GM21619 (cell line): ENCODE results near the gene ARID1B.

ENCODE experiments used
- ATAC-seq: cut with Tn5 transposase; IDR thresholded peaks from one replicate; pipeline ENCODE4 v1.9.1; 2021; ENCODE audit not compliant: unreplicated experiment

Gene ARID1B

DNA sequence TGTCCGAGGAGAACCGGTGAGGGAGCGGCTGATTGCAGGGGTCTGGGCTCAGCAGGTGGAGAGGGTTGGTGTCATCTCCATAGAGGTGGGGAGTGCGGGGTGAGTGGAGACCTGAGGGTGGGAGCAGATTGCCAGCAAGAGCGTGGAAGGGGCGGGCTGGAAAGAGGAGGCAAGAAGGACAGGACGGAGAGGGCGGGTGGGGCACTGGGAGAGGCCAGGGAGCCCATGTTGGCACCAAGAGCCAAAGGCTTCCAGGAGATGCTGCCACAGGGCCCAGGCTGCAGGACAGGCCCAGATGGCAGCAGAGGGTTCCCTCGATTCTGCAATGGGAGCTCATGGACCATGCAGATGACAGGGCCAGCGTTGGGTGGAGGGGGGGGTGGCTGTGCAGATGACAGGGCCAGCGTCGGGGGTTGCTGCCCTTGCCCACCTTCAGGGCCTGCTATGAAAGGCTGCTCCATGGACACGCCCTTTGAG is 440.8 kb downstream of the ARID1B start:
- ATAC-seq, result no peak

DNA sequence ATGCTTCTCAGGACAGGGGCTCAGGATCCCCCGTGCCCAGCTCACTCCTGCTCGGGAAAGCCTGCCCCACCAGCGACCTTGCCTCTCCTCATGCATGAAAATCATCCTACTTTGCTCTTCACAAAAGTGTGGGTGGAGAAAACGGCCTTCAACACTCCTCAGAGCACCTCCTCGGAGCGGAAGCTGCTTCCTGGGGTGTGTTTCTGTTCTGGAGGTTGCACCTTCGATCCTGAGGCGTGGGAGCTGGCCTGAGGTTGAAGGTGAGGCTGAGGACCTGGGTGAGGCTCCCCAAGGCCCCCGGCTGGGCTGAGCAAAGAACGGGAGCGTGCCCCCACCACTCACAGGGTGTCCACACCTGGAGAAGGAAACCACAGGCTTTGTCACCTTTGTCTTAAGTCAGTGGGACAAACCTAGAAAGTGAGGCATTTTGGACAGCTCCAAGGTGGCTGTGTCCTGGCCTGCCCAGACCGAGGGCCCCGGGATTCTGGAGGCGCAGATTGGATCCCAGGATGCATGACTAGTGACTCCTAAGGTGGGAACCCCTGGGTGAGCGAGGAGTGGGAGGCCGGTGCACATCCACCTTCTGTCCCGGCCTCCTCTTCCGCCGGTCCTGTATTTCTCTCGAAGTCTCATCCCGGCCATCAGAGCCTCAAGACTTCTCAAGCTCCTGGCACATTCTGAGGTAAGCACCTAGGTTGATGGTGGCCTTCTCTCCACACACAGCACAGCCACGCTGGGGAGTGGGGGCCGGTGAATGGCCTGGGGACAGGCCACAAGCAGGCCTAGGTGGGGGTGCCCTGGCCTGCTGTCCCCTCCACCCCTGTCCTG is 441.4 kb downstream of the ARID1B start:
- ATAC-seq, result no peak

DNA sequence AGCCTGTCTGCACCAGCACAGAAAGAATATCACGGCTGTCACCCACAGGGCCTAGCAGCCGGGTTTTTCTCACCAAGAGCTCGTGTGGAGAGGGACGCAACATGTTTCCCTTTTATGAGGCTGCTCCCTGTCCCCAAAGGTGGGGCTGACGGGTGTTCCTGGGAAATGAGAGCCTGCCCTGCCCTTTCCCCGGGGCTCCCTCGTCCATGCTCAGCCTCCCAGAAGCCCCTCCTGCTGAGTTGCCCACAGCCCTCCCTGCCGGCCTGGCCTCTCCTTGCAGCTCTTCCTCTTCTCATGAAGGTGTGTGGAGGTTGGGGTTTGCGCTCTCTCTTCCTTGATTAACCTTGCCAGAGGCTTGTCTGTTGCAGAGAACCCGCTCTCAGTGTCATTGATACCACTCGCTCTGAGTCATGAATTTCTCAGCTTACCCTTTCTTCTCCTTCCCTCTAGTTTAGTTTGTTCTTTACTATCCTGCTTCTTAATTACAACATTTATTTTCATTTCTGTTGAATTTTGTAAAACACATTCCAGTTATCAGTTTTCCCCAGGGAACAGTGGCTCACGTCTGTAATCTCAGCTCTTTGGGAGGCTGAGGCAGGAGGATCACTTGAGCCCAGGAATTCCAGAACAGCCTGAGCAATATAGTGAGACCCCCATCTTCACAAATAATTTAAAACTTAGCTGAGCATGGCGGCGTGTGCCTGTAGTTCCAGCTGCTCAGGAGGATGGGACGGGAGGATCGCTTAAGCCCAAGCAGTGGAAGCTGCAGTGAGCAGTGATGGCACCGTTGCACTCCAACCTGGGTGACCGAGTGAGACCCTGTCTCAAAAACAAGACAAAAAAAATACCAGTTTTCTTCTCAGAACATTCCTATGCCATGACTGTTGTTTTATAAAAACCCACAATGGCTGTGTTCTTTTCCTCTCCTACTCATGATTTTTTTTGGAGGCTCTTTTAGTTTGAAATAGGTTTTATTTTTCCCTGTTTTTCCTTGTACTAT is 442.3 kb downstream of the ARID1B start:
- ATAC-seq, result no peak

DNA sequence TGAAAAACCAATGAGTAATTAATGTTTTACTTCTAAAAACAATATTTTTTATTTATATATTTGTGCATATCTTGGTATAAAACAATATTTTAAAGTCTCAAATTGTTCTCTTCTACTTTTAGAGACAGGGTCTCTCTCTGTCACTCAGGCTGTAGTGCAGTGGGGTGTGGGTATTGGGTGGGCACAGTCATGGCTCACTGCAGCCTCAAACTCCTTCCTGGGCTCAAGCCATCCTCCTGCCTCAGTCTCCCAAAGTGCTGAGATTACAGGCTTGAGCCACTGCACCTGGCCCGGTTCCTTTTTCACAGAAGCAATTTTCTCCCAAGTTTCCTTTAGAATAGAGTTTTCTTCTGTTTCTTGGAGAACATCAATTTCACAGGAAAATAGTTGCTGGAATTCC is 443.3 kb downstream of the ARID1B start:
- no peak for ATAC-seq

DNA sequence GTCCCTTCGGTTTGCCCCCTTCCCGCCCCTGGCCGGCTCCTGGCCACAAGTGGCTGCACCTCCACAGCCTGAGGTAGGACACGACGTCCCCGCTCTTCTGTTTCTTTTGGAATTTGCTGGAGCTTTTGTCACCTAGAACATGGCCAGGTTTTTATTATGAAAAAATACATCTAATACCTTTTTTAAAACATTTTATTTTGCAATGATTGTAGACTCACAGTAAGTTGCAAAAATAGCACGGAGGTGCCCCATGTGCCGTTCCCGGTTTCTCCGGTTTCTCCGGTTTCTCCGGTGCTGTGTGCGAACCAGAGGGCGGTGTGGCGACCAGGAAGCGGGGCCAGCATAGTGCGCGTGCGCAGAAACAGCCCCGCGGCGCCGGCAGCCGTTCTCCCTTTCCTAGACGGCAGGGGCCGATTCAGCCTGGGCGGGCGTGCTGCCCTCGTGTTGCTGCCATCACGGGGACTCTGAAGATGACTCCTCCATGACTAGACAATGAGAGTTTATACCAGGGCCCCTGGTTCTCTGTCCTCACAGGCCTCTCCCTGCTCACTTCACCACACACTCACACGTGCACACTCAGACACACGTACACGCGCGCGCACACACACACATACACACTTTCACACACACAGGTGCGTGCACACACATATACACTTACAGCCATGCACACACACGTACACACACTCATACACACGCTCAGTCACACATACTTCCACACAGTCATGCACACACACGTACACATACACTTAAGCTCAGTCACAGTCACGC is 444.1 kb downstream of the ARID1B start:
- ATAC-seq, result peak; percentile 43

DNA sequence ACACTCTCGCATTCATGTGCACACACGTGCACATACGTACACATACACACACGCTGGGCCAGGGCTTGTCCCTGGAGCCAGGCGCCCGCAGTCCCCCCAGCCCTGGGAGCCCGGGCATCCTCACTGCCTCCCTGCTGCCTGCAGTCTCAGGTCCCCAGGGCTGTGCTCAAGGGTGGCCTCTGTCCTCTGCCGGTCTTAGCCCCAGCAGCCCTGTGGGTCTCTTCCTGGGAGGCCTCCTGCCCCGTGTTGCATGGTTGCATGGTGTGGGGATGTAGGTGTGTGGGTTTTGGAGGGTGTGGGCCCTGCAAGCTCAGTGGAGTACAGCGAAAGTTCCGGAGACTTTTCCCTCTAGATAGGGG is 444.6 kb downstream of the ARID1B start:
- no peak for ATAC-seq

DNA sequence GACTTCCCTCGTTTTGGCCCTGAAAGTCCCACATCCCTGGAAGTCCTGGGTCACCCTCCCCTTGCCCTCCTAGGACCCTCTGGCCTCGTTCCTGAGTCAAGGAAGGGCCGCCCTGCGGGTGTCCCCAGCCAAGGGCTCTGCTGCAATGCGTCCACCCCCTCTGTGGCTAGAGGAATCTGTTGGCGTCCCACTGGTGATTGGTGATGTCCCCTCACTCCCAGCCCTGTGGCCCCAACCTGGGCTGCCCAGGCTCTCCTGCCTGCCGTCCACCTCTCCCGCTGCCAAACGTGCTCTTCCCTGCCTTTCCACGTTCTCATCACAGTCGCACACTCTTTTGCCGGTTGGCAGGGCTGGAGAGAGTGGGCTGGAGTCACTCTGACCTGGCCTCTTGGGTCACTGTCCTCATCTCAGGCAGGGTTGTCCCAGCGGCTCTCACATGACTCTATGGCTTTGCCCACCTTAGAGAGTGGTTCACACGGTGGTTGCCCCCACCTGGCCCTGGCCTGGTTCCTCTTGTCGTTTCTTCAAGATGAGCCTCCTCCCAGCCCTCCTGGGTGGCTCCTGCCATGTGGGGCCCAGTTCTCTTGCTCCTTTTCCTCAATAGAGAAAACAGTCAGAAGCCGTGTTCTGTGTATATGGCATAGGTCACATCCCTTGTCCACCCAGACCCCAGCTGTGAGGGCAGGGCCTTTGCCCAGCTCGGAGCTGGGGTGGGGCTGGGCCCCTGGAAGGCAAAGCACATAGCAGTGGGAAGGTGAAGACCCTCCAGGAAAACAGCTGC is 445.2 kb downstream of the ARID1B start:
- ATAC-seq, result no peak

DNA sequence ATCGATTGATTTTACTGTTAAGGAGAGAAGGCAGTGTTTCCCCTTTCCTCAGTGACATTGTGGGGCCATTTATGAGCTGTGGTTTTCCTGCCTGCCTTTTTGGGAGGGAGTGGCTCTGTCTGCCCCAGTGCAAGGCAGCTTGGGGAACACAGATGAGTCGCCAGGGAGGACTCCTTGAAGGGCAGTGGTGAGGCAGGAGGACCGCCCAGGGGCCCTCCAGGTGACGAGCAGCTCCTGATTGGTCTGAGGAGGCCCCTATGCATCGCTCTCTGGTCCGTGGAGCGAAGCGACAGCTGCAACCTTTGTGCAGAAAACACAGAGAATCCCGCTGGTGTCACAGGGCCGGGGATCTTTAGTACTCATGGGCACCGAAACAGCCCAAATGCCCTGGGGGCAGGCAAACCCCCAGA is 445.8 kb downstream of the ARID1B start:
- peak; percentile 38 for ATAC-seq

DNA sequence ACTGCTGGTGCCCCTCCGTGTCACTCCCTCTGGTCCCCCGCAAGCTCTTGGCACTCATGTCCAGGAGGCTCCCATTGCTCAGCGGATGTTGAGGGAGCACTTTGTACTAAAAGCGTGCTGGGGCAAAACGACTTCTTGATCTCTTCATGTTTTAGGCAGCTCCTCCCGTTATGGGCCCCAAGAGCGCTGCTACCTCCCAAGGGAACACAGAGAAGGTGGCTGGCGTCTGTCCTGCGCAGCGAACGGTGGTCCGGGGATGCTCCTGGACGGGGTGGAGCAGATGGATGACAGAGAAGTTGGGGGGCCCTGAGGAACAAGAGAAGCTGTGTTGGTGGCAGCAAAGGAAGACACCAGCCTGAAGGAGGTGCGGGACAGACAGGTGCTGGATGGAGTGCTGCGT is 446.3 kb downstream of the ARID1B start:
- no peak for ATAC-seq

DNA sequence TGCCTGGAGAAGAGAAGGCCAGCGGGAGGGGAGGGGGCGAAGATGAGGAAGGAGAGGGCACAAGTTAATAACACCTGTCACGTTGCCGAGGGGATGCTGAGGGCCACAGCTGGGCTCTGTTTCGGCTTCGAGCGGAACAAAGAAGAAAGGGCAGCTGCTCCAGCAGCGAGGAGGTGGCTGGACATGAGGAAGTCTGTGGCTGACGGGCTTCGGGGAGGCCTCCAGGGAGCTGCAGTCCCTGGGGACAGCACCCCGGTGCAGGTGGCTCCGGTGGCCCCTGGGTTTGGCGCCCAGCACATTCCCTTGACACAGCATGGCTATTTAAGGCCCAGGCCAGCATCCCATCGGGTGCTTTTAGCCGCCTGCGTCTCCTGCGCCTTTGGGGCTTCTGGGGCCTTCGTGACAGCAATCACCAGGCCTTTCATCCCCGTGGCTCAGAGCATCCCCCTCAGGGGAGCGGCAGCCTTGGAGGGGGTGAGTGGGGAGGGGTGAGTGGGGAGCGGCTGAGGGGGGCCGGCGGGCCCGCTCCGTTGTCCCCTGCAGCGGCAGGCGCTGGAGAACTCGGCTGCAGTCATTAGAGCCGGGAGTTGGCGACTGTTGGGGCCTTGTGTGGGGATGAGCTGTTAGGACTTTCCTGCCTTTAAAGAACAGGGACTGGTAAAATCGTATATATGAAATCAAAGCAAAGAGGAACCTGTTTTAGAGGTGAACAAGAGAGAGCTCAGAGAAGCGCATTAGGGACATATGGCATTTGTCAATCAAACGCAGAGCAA is 447.2 kb downstream of the ARID1B start:
- peak; percentile 42 for ATAC-seq

DNA sequence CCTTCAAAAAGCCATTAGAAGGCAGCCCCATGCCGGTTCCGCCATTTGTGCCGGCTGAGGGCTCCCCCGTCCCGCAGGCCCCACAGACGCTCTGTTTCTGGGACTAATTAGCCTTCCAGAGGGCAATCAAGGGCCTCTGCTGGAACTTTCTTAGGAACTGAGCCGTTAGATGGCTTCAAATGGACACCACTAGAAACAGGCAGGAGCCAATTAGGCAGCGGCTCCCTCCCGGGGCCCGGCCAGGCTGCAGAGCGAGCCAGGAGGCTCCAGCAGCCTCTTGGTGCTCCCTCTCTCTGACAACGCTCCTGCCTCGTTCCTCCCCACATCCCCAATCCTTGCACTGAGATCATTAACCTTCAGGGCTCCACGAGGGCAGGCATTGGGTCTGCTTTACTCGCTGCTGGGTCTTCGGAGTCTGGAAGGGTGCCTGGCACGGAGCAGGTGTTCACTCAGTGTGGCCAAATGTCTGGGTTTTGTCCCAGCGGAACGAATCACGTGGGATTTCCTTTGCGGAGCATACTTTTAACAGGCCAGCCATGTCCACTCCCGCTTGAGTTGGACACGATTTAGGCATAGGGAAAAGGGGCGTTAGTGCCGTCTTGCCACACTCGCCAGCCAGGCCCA is 447.9 kb downstream of the ARID1B start:
- no peak for ATAC-seq

DNA sequence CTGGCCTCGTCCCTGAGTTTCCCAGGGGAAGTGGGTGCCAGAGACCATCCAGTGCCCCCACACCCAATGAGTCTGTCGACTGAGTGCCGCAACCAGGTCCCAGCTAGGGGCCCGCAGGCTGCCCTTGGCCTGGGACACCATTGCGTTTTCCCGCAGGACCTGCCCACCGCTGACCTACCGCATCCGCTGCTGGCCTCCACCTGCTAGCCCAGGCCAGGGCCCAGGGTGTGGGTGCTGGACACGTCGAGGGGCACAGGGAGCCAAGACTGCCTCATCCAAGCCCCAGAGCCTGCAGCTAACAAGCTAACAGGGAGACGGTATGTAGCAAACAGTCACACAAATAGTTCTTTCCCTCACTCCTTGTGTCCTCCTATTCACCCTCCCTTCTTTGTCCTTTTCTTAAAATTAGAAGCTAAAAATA is 448.4 kb downstream of the ARID1B start:
- no peak for ATAC-seq

DNA sequence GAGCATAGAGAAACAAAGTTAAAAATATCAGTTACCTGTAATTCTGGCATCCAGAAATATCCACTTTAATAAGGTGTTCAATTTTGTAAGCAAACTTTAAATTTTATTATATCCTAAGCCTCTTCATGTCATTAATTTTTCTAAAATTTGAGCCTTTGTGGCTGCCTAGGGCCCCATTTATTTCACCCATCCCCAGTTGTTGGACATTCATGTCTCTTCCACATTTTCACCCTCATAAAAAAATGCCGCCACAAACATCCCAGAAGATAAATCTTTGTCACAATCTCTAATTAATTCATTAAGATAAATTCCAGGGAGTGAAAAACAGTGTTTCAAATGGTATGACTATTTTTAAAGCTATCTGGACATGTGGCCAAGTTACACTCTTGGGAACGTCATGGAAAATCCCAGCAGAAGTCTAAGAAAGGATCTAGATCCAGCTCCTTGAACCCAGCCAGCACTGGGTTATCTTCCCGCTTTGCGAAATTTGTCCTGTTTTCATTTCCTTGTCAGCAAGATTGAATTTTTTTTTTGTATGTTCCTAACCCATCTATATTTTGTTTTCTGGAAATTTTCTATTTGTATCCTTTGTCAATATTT is 448.9 kb downstream of the ARID1B start:
- ATAC-seq, result no peak

DNA sequence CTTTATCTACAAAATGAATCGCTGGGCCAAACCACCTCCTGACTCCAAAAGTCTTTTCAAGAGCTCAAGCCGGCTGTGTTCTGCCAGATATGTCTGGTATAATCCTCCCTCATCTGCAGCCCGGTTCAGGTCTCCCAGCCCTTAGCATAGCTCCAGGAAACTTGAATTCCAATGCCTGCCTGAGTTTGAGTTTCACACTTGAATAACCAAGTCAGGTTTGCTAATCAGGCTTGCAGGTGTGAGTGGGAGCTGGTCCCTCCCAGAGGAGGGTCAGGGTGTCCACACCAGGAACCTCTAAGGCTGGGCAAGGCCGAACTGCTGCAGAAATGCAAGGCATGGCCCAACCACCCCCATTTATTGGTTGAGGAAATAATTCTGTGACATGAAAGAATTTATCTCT is 449.6 kb downstream of the ARID1B start:
- ATAC-seq, result no peak

DNA sequence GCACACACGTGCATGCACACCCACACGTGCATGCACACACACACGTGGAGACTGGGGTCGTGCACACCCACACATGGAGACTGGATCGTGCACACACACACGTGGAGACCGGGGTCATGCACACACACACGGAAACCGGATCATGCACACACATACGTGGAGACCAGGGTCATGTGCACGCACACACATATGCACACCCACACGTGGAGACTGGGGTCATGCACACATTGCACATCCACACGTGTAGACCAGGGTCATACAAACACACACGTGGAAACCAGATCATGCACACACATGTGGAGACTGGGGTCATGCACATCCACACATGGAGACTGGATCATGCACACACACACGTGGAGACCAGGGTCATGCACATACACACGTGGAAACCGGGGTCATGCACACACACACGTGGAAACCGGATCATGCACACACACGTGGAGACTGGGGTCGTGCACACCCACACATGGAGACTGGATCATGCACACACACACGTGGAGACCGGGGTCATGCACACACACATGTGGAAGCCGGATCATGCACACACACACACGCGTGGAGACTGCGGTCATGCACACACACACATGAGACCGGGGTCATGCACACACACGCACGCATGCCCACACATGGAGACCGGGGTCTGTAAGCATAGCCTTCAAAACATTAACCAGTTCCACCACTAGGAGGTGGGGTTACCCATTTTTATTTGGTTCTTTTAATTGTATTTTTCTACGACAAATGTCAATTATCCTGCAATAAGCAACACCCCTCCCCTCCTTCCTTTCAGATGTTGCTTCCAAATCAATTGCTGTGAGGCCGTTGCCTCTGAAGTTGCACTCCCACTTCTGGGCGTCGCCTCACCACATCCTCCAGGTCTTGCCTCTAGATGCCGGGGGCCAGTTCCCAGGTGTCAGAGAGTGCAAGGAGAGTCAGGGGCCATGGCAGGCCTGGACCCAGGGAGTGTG is 450.3 kb downstream of the ARID1B start:
- no peak for ATAC-seq

DNA sequence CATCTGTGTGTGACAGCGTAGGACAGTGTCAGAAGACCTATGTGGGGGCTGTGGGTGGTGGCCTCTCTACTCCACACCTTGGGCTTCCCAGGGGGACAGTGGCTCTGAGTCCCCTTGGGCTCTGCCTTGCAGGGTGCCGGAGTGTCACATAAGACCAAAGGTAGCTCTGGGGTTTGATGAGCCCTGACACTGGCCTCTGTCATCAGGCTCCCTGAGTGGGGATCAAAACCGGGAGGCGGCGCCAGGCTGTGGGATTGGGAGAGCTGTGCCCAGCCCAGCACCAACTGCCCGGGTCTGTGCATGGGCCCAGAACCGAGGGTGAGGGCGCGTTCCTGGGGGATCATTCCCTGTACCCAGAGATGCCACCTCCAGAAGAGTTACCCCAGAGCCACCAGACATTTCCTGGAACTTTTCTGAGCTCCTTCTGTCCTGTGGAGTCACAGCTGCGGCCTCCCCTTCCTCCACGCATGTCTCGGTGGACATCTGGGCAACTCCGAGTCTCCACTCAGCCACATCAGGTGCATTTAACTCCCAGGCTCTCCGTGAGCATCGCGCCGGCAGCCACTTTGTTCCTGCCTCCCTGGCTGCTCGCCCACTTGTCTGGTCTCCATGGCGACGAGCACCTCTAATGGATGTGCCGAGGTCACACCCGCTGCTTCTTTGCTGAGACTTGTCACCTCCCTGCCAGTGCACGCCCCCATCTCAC is 451.4 kb downstream of the ARID1B start:
- ATAC-seq, result no peak

DNA sequence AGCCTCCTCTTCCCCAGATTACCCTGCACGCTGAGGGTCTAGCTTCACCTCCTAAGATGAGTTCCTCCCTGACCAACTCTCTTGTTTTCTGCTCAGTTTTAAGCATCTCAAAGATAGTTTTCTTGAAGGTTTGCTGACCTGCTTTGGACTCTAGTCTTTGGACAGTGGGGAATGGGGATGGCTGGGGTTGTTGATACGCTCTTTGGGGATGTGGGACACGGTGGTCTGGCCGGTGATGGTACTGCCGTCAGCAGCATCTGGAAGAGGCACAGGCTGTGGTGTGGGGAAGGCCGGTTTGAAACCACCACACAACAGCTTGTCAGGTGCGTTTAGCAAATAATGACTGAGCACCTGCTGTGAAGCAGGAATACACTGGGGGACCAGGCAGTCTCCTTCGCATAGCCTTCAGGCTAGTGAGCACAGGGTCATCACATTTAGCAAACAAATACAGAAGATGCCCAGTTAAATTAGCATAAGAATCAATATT is 452.0 kb downstream of the ARID1B start:
- no peak for ATAC-seq
